HepG2 (cell line): Measurements from ENCODE around the gene LRIT1. TPM values are rescaled to one million over a fixed set of nuclear protein-coding genes. Genes with fewer than 3 reads are reported as not detected.

Source experiments
- ATAC-seq: fragments of 200-7000 bp; cut with Tn5 transposase; 3 replicates; pipeline ENCODE4 v1.9.1; 2020; ENCODE audit warnings: mild to moderate bottlenecking, moderate library complexity
- BruUV-seq: library from RNA; stranded (reverse); fragments of 400-500 nt; replicated peaks from 2 replicates; lab custom pipeline; 2021; lab: Mats Ljungman, UMichigan
- CTCF ChIA-PET: fragments of 300-600 bp; formaldehyde crosslinking; extraction: SDS; loops from one replicate; lab custom pipeline; 2021; ENCODE audit warnings: low total read pairs, inconsistent platforms, low intra/inter-chr PET ratio; lab: Yijun Ruan, JAX
- POLR2A ChIA-PET: fragments of 350-600 bp; sonication (Branson Sonifier 250); formaldehyde crosslinking; loops from one replicate; lab custom pipeline; 2020; ENCODE audit warnings: antibody characterized with exemption, inconsistent platforms; lab: Yijun Ruan, JAX
- DNase-seq: peaks from one replicate; pipeline ENCODE4 v3.0.0-alpha.2; 2015; ENCODE audit warnings: low spot score
- FAIRE-seq: peaks from 3 replicates; lab custom pipeline; 2011; peaks lifted over from hg19 to GRCh38; lab: Jason Lieb, UNC
- H2AFZ ChIP-seq: one replicate; pipeline ENCODE4 v1.6.1; 2011; ENCODE audit warnings: low read length, inconsistent platforms
- H3K27ac ChIP-seq: fragments of 300-600 bp; 3 replicates; pipeline ENCODE4 v1.8.0; 2011; ENCODE audit warnings: mixed run types, mild to moderate bottlenecking, mixed read lengths, low read length, inconsistent platforms; ENCODE audit not compliant: insufficient read depth; ENCODE audit errors: extremely low read length
- H3K27me3 ChIP-seq, 2 experiments: fragments of 200-600 bp in 1 of 2; 2 replicates in 1 of 2; 3 replicates in 1 of 2; pipeline versions ENCODE4 v1.6.0 to v1.8.0; 2011; ENCODE audit warnings: low read length in 2 of 2, mild to moderate bottlenecking in 2 of 2, moderate library complexity in 2 of 2, inconsistent platforms in 1 of 2; ENCODE audit not compliant: insufficient read depth in 2 of 2, control insufficient read depth in 1 of 2
- H3K36me3 ChIP-seq, 2 experiments: fragments of 200-600 bp in 1 of 2; replicated peaks in 1 of 2; 2 replicates in 1 of 2; 3 replicates in 1 of 2; pipeline versions ENCODE4 v1.5.1 to v1.8.0; 2011; ENCODE audit warnings: low read length in 2 of 2, inconsistent platforms in 1 of 2; ENCODE audit not compliant: insufficient read depth in 2 of 2, control insufficient read depth in 1 of 2
- H3K4me1 ChIP-seq: 2 replicates; pipeline ENCODE4 v1.5.1; 2012; ENCODE audit warnings: low read length, inconsistent platforms; ENCODE audit not compliant: insufficient read depth
- H3K4me2 ChIP-seq: 2 replicates; pipeline ENCODE4 v1.6.0; 2011; ENCODE audit warnings: low read depth, low read length, inconsistent platforms
- H3K4me3 ChIP-seq, 3 experiments: fragments of 200-600 bp in 1 of 3; sonication (generic), shearing (Covaris generic) in 1 of 3; replicated peaks in 1 of 3; 2 replicates each; pipeline ENCODE4 v1.5.1; 2011 to 2016; ENCODE audit warnings: low read length in 3 of 3, inconsistent platforms in 2 of 3, low read depth in 2 of 3, mild to moderate bottlenecking in 2 of 3, control low read depth in 1 of 3, mixed read lengths in 1 of 3; ENCODE audit not compliant: insufficient read depth in 1 of 3
- H3K79me2 ChIP-seq: one replicate; pipeline ENCODE4 v1.6.1; 2011; ENCODE audit warnings: low read length, inconsistent platforms; ENCODE audit not compliant: insufficient read depth
- H3K9ac ChIP-seq: 2 replicates; pipeline ENCODE4 v1.6.0; 2011; ENCODE audit warnings: mild to moderate bottlenecking, low read depth, low read length, inconsistent platforms; ENCODE audit not compliant: insufficient read depth
- H3K9me3 ChIP-seq: 2 replicates; pipeline ENCODE4 v1.5.1; 2012; ENCODE audit warnings: mild to moderate bottlenecking, low read length
- H4K20me1 ChIP-seq: 2 replicates; pipeline ENCODE4 v1.6.0; 2011; ENCODE audit warnings: inconsistent platforms, mild to moderate bottlenecking, low read length, moderate library complexity; ENCODE audit not compliant: insufficient read depth
- CBX1 ChIP-seq: IDR thresholded peaks from one replicate; pipeline ENCODE4 v1.6.1; 2016; ENCODE audit warnings: antibody characterized with exemption, low read depth
- HIVEP1 ChIP-seq: sonication (generic); formaldehyde crosslinking; IDR thresholded peaks from 2 replicates; pipeline ENCODE4 v1.4.0; 2020; ENCODE audit warnings: mild to moderate bottlenecking, missing genetic modification reagents
- PAWR ChIP-seq: sonication (generic); formaldehyde crosslinking; IDR thresholded peaks from 2 replicates; pipeline ENCODE4 v1.4.0; 2020; ENCODE audit warnings: missing genetic modification reagents, mild to moderate bottlenecking, borderline replicate concordance
- RBM39 ChIP-seq: fragments of 200-400 bp; formaldehyde crosslinking; IDR thresholded peaks from one replicate; pipeline ENCODE4 v1.6.1; 2018; ENCODE audit warnings: antibody characterized with exemption, mild to moderate bottlenecking, low read depth, low read length; ENCODE audit not compliant: poor library complexity, severe bottlenecking
- SATB2 ChIP-seq: sonication (generic); formaldehyde crosslinking; IDR thresholded peaks from 2 replicates; pipeline ENCODE4 v1.5.0; 2020; ENCODE audit warnings: missing genetic modification reagents
- ZNF563 ChIP-seq: sonication (generic); formaldehyde crosslinking; IDR thresholded peaks from 2 replicates; pipeline ENCODE4 v1.8.0; 2022; ENCODE audit warnings: mild to moderate bottlenecking, moderate library complexity, missing genetic modification reagents
- WGBS: methylation state at CpG from one replicate; pipeline ENCODE4 v1.1.6; 2017; ENCODE audit warnings: low lambda C conversion rate; 5-methylcytosine and 5-hydroxymethylcytosine counted together
- in situ Hi-C: cut with HindIII; loops from 2 replicates; pipeline ENCODE4 v1.10.0; 2017; ENCODE audit warnings: low pct_unique_long_range_greater_than_20kb; ENCODE audit not compliant: extremely low pct_ligation_motif_present
- intact Hi-C: fragments of 100-400 bp; cut with micrococcal nuclease; formaldehyde crosslinking; loops from one replicate; pipeline ENCODE4 v1.10.0; 2022; ENCODE audit not compliant: unreplicated experiment
- polyA plus RNA-seq, 8 experiments: library from polyadenylated mRNA; depleted of rRNA in 3 of 8; stranded (reverse) in 7 of 8; unstranded in 1 of 8; fragments of >200 nt; fragmentation: Illumina TruSeq in 4 of 8; extraction: Trizol in 4 of 8; gene quantifications; 2 replicates each; pipeline versions ENCODE4 v1.2.1 to v1.2.3, GENCODE V29; 2011 to 2016; ENCODE audit warnings: low read depth in 4 of 8, missing spikeins in 1 of 8, mixed read lengths in 1 of 8; ENCODE audit not compliant: insufficient read depth in 1 of 8
- total RNA-seq, 5 experiments: library from RNA; depleted of rRNA; stranded (reverse); fragments of >200 nt; fragmentation: Illumina TruSeq; extraction: Trizol; gene quantifications; 2 replicates each; pipeline ENCODE4 v1.2.3, GENCODE V29; 2016; ENCODE audit warnings: low read depth in 1 of 5
- TF ChIP-seq, protein P1 (sequence below): sonication (generic); formaldehyde crosslinking; IDR thresholded peaks from 2 replicates; pipeline ENCODE4 v1.5.0; 2020; ENCODE audit warnings: mild to moderate bottlenecking, low read depth, missing genetic modification reagents, borderline replicate concordance
- TF ChIP-seq, protein P2 (sequence below): sonication (generic); formaldehyde crosslinking; IDR thresholded peaks from 2 replicates; pipeline ENCODE4 v1.8.1; 2023; ENCODE audit warnings: missing genetic modification reagents, inconsistent platforms, borderline replicate concordance
- TF ChIP-seq, protein P3 (sequence below): sonication (generic); formaldehyde crosslinking; IDR thresholded peaks from 2 replicates; pipeline ENCODE4 v1.4.0; 2020; ENCODE audit warnings: mild to moderate bottlenecking, missing genetic modification reagents
- TF ChIP-seq, protein P4 (sequence below): IDR thresholded peaks from 2 replicates; pipeline ENCODE4 v1.6.1; 2016; ENCODE audit warnings: missing compliant biosample characterization, missing genetic modification reagents, borderline replicate concordance
- TF ChIP-seq, protein P5 (sequence below): sonication (generic); formaldehyde crosslinking; IDR thresholded peaks from 2 replicates; pipeline ENCODE4 v1.4.0; 2020; ENCODE audit warnings: missing genetic modification reagents, borderline replicate concordance

LRIT1 gene
- total and polyA plus RNA-seq, 2 of the 13 experiments (the other 11 are each of a cell fraction or from before 2014, with no cell fraction given) = not detected

DNA sequence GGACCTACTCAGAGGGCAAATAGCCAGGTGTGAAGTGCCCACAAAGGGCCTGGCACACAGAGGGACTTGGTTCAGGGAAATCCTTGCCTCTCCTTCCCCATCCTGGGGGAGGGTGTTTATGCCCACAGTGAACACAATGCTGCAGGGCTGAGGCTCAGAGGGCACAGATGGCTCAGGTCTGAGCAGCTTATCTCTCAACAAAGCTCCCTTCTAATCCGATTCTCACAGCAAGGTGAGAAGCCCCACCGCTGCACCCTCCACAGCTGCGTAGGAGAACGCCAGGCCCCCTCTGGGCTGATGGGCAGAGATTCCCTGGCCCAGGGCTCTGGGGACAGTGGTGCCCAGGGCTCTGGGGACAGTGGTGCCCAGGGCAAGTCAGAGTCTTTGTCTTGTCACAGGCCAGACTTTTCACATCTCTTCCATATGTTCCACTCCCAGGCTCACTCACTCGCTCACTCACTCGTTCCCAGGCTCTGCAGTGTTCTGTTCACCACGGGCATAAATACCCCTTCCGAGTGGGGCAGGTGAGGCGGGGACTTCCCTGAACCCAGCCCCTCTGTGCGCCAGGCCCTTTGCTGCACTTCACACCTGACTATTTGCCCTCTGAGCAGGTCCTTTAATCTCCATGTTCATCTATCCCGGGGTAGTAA lies 55.7 kb downstream of the LRIT1 start:
- H4K20me1 ChIP-seq = no peaks in the 10 kb centered on the region
- no peak for DNase-seq
- no peak overlapping the region for H3K4me2 ChIP-seq
- ATAC-seq = no peak
- H3K4me1 ChIP-seq = no peaks in the 10 kb centered on the region
- 2% methylated on average over 11 of the region's 11 CpGs for WGBS
- no peak overlapping the region for H3K27ac ChIP-seq
- in situ Hi-C loops = no loop called here
- no peaks in the 10 kb centered on the region for H3K79me2 ChIP-seq
- ChIA-PET CTCF (no interaction called here), POLR2A (no interaction called here)
- H3K4me3 ChIP-seq = no peak overlapping the region
- no peaks in the 10 kb centered on the region for H3K36me3 ChIP-seq
- no TSS peak for BruUV-seq
- no peak overlapping the region for H3K9ac ChIP-seq
- H3K9me3 ChIP-seq = no peaks in the 10 kb centered on the region
- FAIRE-seq = no peak
- H3K27me3 ChIP-seq = peaks cover 4 to 8% of the 10 kb centered on the region in 2 experiments; a peak in 3 of 5 replicates
- TF ChIP-seq, protein P1, sequence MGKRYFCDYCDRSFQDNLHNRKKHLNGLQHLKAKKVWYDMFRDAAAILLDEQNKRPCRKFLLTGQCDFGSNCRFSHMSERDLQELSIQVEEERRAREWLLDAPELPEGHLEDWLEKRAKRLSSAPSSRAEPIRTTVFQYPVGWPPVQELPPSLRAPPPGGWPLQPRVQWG (CRISPR knock-in tag) = no peak
- no peak for TF ChIP-seq SATB2
- TF ChIP-seq, protein P2, sequence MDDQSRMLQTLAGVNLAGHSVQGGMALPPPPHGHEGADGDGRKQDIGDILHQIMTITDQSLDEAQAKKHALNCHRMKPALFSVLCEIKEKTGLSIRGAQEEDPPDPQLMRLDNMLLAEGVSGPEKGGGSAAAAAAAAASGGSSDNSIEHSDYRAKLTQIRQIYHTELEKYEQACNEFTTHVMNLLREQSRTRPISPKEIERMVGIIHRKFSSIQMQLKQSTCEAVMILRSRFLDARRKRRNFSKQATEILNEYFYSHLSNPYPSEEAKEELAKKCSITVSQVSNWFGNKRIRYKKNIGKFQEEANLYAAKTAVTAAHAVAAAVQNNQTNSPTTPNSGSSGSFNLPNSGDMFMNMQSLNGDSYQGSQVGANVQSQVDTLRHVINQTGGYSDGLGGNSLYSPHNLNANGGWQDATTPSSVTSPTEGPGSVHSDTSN (CRISPR knock-in tag) = no peak
- TF ChIP-seq CBX1 = no peak
- TF ChIP-seq PAWR (CRISPR knock-in tag) = no peak
- TF ChIP-seq RBM39 = no peak
- TF ChIP-seq ZNF563 (CRISPR knock-in tag) = no peak
- TF ChIP-seq, protein P3, sequence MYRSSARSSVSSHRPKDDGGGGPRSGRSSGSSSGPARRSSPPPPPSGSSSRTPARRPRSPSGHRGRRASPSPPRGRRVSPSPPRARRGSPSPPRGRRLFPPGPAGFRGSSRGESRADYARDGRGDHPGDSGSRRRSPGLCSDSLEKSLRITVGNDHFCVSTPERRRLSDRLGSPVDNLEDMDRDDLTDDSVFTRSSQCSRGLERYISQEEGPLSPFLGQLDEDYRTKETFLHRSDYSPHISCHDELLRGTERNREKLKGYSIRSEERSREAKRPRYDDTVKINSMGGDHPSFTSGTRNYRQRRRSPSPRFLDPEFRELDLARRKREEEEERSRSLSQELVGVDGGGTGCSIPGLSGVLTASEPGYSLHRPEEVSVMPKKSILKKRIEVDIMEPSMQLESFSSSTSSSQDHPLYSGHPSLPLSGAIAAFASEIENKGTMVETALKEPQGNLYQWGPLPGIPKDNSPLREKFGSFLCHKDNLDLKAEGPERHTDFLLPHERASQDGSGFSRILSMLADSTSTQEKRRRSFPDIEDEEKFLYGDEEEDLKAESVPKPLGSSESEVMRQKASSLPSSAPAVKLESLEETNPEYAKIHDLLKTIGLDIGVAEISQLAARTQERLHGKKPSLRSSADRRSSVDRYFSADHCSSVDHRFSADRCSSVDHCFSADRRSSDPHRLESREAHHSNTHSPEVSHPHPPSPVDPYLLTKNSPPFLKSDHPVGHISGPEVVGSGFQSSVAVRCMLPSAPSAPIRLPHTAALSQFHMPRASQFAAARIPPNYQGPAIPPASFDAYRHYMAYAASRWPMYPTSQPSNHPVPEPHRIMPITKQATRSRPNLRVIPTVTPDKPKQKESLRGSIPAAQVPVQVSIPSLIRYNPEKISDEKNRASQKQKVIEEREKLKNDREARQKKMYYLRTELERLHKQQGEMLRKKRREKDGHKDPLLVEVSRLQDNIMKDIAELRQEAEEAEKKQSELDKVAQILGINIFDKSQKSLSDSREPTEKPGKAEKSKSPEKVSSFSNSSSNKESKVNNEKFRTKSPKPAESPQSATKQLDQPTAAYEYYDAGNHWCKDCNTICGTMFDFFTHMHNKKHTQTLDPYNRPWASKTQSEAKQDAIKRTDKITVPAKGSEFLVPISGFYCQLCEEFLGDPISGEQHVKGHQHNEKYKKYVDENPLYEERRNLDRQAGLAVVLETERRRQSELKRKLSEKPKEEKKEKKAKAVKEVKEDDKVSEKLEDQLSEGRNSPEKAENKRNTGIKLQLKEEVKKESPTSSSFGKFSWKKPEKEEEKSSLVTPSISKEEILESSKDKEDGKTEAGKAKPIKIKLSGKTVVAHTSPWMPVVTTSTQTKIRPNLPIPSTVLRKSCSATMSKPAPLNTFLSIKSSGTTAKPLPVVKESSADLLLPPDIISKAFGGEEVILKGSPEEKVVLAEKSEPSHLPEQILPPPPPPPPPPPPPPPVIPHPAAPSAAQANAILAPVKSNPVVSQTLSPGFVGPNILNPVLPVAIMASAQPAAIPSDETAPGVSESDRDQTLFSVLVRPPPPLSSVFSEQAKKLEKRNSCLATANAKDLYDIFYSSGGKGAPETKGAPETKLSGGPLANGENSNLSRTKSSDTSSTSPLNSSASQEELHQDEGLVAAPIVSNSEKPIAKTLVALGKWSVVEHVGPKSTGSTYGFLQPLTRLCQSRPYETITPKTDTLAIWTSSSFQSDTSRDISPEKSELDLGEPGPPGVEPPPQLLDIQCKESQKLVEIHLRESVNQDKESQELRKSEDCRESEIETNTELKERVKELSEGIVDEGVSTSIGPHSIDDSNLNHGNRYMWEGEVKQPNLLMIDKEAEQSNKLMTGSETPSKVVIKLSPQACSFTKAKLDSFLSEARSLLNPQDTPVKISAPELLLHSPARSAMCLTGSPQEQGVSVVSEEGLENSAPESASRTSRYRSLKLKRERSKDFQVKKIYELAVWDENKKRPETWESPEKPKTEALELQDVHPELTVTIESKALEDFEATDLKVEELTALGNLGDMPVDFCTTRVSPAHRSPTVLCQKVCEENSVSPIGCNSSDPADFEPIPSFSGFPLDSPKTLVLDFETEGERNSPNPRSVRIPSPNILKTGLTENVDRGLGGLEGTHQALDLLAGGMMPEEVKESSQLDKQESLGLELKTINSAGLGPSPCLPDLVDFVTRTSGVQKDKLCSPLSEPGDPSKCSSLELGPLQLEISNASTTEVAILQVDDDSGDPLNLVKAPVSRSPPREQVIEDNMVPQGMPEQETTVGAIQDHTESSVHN = no peak
- TF ChIP-seq, protein P4, sequence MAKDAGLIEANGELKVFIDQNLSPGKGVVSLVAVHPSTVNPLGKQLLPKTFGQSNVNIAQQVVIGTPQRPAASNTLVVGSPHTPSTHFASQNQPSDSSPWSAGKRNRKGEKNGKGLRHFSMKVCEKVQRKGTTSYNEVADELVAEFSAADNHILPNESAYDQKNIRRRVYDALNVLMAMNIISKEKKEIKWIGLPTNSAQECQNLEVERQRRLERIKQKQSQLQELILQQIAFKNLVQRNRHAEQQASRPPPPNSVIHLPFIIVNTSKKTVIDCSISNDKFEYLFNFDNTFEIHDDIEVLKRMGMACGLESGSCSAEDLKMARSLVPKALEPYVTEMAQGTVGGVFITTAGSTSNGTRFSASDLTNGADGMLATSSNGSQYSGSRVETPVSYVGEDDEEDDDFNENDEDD (CRISPR knock-in tag) = no peak
- TF ChIP-seq, protein P5, sequence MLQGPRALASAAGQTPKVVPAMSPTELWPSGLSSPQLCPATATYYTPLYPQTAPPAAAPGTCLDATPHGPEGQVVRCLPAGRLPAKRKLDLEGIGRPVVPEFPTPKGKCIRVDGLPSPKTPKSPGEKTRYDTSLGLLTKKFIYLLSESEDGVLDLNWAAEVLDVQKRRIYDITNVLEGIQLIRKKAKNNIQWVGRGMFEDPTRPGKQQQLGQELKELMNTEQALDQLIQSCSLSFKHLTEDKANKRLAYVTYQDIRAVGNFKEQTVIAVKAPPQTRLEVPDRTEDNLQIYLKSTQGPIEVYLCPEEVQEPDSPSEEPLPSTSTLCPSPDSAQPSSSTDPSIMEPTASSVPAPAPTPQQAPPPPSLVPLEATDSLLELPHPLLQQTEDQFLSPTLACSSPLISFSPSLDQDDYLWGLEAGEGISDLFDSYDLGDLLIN (CRISPR knock-in tag) = no peak
- TF ChIP-seq HIVEP1 (CRISPR knock-in tag) = no peak
- intact Hi-C loops = no loop called here
- H2AFZ ChIP-seq = no peak overlapping the region
